ENCODE results near the gene DOCK4. TPM values are rescaled to one million over a fixed set of nuclear protein-coding genes. Genes with fewer than 3 reads are reported as not detected.

DOCK4 gene
- total and polyA plus RNA-seq, 3 donors from 2014 or later = 5.4 to 17.1 (median 12.4) TPM

DNA sequence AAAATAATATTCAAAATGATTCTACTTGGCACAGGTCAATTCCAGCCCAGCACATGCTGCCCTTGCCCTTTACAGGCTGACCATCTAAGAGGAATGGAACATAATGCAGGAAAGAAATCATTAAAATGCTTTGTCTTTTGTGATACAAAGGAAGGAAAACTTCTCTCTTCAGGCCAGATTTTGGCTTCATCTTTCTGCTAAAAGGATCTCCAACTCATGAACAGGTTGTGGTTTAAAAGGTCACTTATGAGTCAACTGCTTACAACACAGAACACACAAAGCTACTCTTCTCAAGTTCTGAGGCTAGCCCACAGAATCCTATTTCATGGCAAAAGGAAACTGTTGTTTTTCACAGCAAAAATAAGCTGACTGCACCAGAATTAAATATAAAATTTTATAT is 197.1 kb downstream of the DOCK4 start:
- intact Hi-C loops (cut with DNase I; ENCODE audit: low total_unique reads) = no loop called here
- H3K4me3 ChIP-seq = no peak overlapping the region
- TF ChIP-seq POLR2A (IDR thresholded peaks at IDR 0.05) = no peak
- TF ChIP-seq, protein P1, sequence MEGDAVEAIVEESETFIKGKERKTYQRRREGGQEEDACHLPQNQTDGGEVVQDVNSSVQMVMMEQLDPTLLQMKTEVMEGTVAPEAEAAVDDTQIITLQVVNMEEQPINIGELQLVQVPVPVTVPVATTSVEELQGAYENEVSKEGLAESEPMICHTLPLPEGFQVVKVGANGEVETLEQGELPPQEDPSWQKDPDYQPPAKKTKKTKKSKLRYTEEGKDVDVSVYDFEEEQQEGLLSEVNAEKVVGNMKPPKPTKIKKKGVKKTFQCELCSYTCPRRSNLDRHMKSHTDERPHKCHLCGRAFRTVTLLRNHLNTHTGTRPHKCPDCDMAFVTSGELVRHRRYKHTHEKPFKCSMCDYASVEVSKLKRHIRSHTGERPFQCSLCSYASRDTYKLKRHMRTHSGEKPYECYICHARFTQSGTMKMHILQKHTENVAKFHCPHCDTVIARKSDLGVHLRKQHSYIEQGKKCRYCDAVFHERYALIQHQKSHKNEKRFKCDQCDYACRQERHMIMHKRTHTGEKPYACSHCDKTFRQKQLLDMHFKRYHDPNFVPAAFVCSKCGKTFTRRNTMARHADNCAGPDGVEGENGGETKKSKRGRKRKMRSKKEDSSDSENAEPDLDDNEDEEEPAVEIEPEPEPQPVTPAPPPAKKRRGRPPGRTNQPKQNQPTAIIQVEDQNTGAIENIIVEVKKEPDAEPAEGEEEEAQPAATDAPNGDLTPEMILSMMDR (IDR thresholded peaks at IDR 0.05) = no peak
- no peaks in the 10 kb centered on the region for H3K36me3 ChIP-seq (ENCODE audit: low read depth, missing control alignments)
- no peak overlapping the region for H3K27ac ChIP-seq
- H3K27me3 ChIP-seq = no peaks in the 10 kb centered on the region
- peaks cover 6% of the 10 kb centered on the region for H3K4me1 ChIP-seq
- DNase-seq = no peak
- no peaks in the 10 kb centered on the region for H3K9me3 ChIP-seq

DNA sequence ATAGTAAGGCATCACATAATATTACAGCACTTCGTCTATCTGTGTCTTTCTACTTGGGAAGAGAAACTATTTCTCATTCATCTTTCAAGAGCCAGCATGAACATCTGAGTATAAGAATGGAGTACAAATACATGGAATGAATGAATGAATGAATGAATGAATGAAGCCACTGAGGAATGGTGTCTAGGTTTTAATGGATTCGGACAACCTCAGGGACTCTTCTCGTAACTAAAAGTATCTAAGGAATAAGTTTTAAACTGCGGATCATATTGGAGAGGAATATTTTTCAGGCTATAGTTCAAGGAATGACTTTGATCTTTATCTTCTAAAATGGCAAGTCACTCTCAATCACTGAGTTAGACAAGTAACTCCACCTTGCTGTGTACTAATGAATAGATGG is 199.0 kb downstream of the DOCK4 start:
- intact Hi-C loops (cut with DNase I; ENCODE audit: low total_unique reads) = no loop called here

DNA sequence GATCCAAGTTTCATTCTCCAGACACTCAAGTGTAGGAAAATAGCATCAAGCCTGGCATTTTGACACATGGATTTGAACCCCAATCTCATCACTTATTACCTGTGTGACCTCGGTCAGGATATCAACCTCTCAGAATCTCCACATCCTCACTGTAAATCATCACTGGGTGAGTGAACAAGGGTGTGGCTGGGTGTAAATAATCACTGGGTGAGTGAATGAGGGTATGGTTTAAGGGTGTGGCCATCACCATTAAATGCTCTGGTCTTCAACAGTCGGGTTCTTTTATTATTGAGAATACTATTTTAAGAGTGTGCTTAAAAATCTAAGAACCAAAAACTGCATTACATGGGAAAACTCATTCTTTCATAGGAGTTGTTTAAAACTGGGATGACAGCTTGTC is 200.1 kb downstream of the DOCK4 start:
- Histone ChIP-seq H3K9me3 (no peaks in the 10 kb centered on the region), H3K4me1 (no peaks in the 10 kb centered on the region), H3K27me3 (no peaks in the 10 kb centered on the region), H3K4me3 (no peak overlapping the region), H3K27ac (no peak overlapping the region), H3K36me3 (ENCODE audit: low read depth, missing control alignments) (no peaks in the 10 kb centered on the region)
- WGBS, 2 donors = 89 to 91% methylated on average over 2 of the region's 2 CpGs
- DNase-seq = no peak
- no peak for TF ChIP-seq POLR2A (IDR thresholded peaks at IDR 0.05)
- TF ChIP-seq, protein P1 (IDR thresholded peaks at IDR 0.05) = no peak
- intact Hi-C loops (cut with DNase I; ENCODE audit: low total_unique reads) = no loop called here

More for the DNA sequence above, 199.0 kb downstream of the DOCK4 start:
- H3K4me1 ChIP-seq = peaks cover 5% of the 10 kb centered on the region
- H3K27me3 ChIP-seq = no peaks in the 10 kb centered on the region
- no peak for DNase-seq
- WGBS, 2 donors = 95 to 100% methylated on average over 4 of the region's 4 CpGs
- H3K4me3 ChIP-seq = no peak overlapping the region
- TF ChIP-seq, protein P1 (IDR thresholded peaks at IDR 0.05) = no peak
- TF ChIP-seq POLR2A (IDR thresholded peaks at IDR 0.05) = no peak
- no peaks in the 10 kb centered on the region for H3K9me3 ChIP-seq
- H3K27ac ChIP-seq = no peak overlapping the region
- H3K36me3 ChIP-seq (ENCODE audit: low read depth, missing control alignments) = no peaks in the 10 kb centered on the region

DNA sequence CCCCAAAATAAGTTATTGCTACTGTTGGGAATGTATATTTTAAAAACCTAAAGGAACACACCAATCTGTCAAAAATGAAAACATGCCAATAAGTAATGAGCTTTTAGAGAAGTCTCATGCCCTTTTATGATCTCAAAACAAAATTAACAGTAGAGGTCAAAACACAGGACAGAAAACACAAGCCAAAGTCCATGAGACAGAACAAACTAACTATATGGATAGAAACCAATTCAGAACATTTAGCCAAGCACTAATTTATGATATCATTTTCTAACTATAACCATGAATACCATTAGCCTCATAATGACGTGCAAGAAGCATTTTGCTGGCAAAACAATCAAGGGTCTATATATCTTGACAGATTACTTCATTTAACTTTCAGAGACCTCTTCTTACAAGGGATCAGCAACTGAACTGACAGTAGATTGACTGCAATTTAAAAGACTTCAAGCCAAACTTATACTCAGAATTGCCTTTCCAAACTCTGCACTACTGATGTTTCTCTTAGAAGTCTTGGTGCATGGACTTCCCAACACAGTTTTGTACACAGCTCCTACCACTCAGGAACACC is 200.9 kb downstream of the DOCK4 start:
- no peak for DNase-seq
- intact Hi-C loops (cut with DNase I; ENCODE audit: low total_unique reads) = no loop called here
- H3K9me3 ChIP-seq = no peaks in the 10 kb centered on the region
- TF ChIP-seq, protein P1 (IDR thresholded peaks at IDR 0.05) = no peak
- TF ChIP-seq POLR2A (IDR thresholded peaks at IDR 0.05) = no peak
- no peaks in the 10 kb centered on the region for H3K36me3 ChIP-seq (ENCODE audit: low read depth, missing control alignments)
- no peak overlapping the region for H3K4me3 ChIP-seq
- H3K27ac ChIP-seq = no peak overlapping the region
- no peaks in the 10 kb centered on the region for H3K27me3 ChIP-seq
- no peaks in the 10 kb centered on the region for H3K4me1 ChIP-seq
- 43 to 46% methylated on average over 1 of the region's 1 CpG for WGBS, 2 donors

DNA sequence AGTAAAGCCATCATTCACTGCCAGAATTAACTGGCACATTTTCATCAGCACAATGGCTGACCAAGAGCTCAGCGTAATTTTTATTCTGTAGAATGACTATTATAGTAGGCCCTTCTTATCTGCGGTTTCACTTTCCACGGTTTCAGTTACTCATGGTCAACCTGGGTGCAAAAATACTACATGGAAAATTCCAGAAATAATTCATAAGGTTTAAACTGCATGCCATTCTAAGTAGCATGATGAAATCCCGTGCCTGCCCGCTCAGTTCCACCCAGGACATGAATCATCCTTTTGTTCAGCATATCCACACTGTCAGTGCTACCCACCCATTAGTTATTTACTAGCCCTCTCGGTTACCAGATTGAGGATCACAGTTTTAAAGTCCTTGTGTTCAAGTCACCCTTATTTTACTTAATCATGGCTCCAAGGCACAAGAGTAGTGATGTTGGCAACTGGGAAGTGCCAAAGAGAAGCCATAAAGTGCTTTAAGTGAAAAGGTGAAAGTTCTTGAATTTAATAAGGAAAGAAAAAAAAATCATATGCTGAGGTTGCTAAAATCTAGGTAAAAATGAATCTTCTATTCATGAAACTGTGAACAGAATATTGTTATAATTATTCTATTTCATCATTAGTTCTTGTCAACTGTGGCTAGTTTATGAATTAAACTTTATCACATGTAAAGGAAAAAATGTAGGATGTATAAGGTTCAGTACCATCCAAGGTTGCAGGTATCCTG is 204.9 kb downstream of the DOCK4 start:
- no peak for DNase-seq
- Histone ChIP-seq H3K36me3 (ENCODE audit: low read depth, missing control alignments) (no peaks in the 10 kb centered on the region), H3K9me3 (no peaks in the 10 kb centered on the region), H3K4me3 (no peak overlapping the region), H3K27ac (no peak overlapping the region), H3K27me3 (no peaks in the 10 kb centered on the region), H3K4me1 (no peaks in the 10 kb centered on the region)
- 92 to 97% methylated on average over 6 of the region's 6 CpGs for WGBS, 2 donors
- intact Hi-C loops (cut with DNase I; ENCODE audit: low total_unique reads) = no loop called here
- no peak for TF ChIP-seq POLR2A (IDR thresholded peaks at IDR 0.05)
- TF ChIP-seq, protein P1 (IDR thresholded peaks at IDR 0.05) = no peak

All from testis (tissue), 3 donors.